ENCODE results near the gene DTX2.
"Not testable (repeated sequence)": the region's sequence is repeated elsewhere in the genome, so short reads cannot be mapped to it uniquely, and the experiment has no call there.

Gene DTX2

GRCh38 chr7:76511911-76512885, 50.7 kb downstream of the DTX2 start:
- DNase-seq (ENCODE audit: low read depth in 2 of 2) = not testable (repeated sequence)

GRCh38 chr7:76512941-76513816, 51.7 kb downstream of the DTX2 start:
- no peak for DNase-seq (ENCODE audit: low read depth in 2 of 2)

GRCh38 chr7:76513817-76514799, 52.6 kb downstream of the DTX2 start:
- no peak for DNase-seq (ENCODE audit: low read depth in 2 of 2)

- no peak for DNase-seq (ENCODE audit: low read depth in 2 of 2)
Observed at GRCh38 chr7:76514926-76515771, 53.6 kb downstream of the DTX2 start.

- no peak for DNase-seq (ENCODE audit: low read depth in 2 of 2)
Observed at GRCh38 chr7:76515999-76516443, 54.5 kb downstream of the DTX2 start.

- DNase-seq (ENCODE audit: low read depth in 2 of 2) = not testable (repeated sequence)
Observed at GRCh38 chr7:76516932-76517331, 55.4 kb downstream of the DTX2 start.

- DNase-seq (ENCODE audit: low read depth in 2 of 2) = not testable (repeated sequence)
Observed at GRCh38 chr7:76526183-76526582, 64.7 kb downstream of the DTX2 start.

- DNase-seq (ENCODE audit: low read depth in 2 of 2) = not testable (repeated sequence)
Observed at GRCh38 chr7:76531643-76532042, 70.1 kb downstream of the DTX2 start.

GRCh38 chr7:76543197-76543596, 81.7 kb downstream of the DTX2 start, which contains the start of gene SPDYE16:
SPDYE16 (minus strand) TSS chr7:76543297; CDS start chr7:76541459, 1,838 bp downstream.
- DNase-seq (ENCODE audit: low read depth in 2 of 2) = not testable (repeated sequence)

GRCh38 chr7:76549025-76549854, 87.7 kb downstream of the DTX2 start:
- DNase-seq (ENCODE audit: low read depth in 2 of 2) = peak; percentile 66 to 78

GRCh38 chr7:76549855-76550248, 88.3 kb downstream of the DTX2 start:
- DNase-seq (ENCODE audit: low read depth in 2 of 2) = not testable (repeated sequence)

GRCh38 chr7:76551992-76552391, 90.5 kb downstream of the DTX2 start:
- DNase-seq (ENCODE audit: low read depth in 2 of 2) = not testable (repeated sequence)
